GM18508 (cell line): Measurements from ENCODE around the gene AFAP1.
"Not testable (repeated sequence)": the region's sequence is repeated elsewhere in the genome, so short reads cannot be mapped to it uniquely, and the experiment has no call there.

Experiments
- ATAC-seq: cut with Tn5 transposase; IDR thresholded peaks from one replicate; pipeline ENCODE4 v1.9.1; 2021; ENCODE audit warnings: moderate number of reproducible peaks; ENCODE audit not compliant: insufficient read depth, unreplicated experiment

Gene AFAP1

GRCh38 chr4:7918981-7919380 is 20.7 kb downstream of the AFAP1 start:
- ATAC-seq: no peak

GRCh38 chr4:7918187-7918586 is 21.5 kb downstream of the AFAP1 start:
- ATAC-seq: not testable (repeated sequence)

- ATAC-seq: no peak
These were observed 22.0 kb downstream of the AFAP1 start for GRCh38 chr4:7917669-7918068.

- ATAC-seq: no peak
These were observed 23.8 kb downstream of the AFAP1 start for GRCh38 chr4:7915875-7916242.

GRCh38 chr4:7912826-7913225 is 26.8 kb downstream of the AFAP1 start:
- no peak for ATAC-seq

GRCh38 chr4:7910952-7911578 is 28.6 kb downstream of the AFAP1 start:
- ATAC-seq: no peak

- no peak for ATAC-seq
These were observed 29.3 kb downstream of the AFAP1 start for GRCh38 chr4:7910263-7910896.

GRCh38 chr4:7909463-7910262 is 30.0 kb downstream of the AFAP1 start:
- no peak for ATAC-seq

GRCh38 chr4:7908668-7909067 is 31.0 kb downstream of the AFAP1 start:
- ATAC-seq: no peak

GRCh38 chr4:7907142-7907541 is 32.5 kb downstream of the AFAP1 start:
- no peak for ATAC-seq

GRCh38 chr4:7906171-7906701 is 33.4 kb downstream of the AFAP1 start:
- no peak for ATAC-seq

GRCh38 chr4:7904952-7905915 is 34.4 kb downstream of the AFAP1 start:
- ATAC-seq: no peak

GRCh38 chr4:7903791-7904516 is 35.7 kb downstream of the AFAP1 start:
- no peak for ATAC-seq

GRCh38 chr4:7902826-7903225 is 36.8 kb downstream of the AFAP1 start:
- no peak for ATAC-seq

- ATAC-seq: no peak
These were observed 37.5 kb downstream of the AFAP1 start for GRCh38 chr4:7902101-7902553.

GRCh38 chr4:7901311-7901885 is 38.3 kb downstream of the AFAP1 start:
- no peak for ATAC-seq

GRCh38 chr4:7900334-7900909 is 39.2 kb downstream of the AFAP1 start:
- ATAC-seq: no peak

GRCh38 chr4:7899184-7899869 is 40.3 kb downstream of the AFAP1 start:
- no peak for ATAC-seq
